SK-N-DZ (cell line): ENCODE data around the gene CCNL2. TPM values are rescaled to one million over a fixed set of nuclear protein-coding genes. Genes with fewer than 3 reads are reported as not detected.
"Not testable (repeated sequence)": the region's sequence is repeated elsewhere in the genome, so short reads cannot be mapped to it uniquely, and the experiment has no call there.

Experiments used
- DNase-seq: peaks from one replicate; pipeline ENCODE4 v3.0.0-alpha.2; 2015; ENCODE audit warnings: low spot score
- polyA plus RNA-seq, 2 experiments: library from polyadenylated mRNA; depleted of rRNA; stranded (reverse); fragments of >200 nt; gene quantifications; 2 replicates each; pipeline ENCODE4 v1.2.3, GENCODE V29; 2014

CCNL2 gene
- 114 and 186 TPM in 2 replicates for polyA plus RNA-seq (2014; cell fraction: cytosol; rRNA removed)
- polyA plus RNA-seq (2014; cell fraction: nucleus; rRNA removed) = 1,610 and 2,471 TPM in 2 replicates

DNA sequence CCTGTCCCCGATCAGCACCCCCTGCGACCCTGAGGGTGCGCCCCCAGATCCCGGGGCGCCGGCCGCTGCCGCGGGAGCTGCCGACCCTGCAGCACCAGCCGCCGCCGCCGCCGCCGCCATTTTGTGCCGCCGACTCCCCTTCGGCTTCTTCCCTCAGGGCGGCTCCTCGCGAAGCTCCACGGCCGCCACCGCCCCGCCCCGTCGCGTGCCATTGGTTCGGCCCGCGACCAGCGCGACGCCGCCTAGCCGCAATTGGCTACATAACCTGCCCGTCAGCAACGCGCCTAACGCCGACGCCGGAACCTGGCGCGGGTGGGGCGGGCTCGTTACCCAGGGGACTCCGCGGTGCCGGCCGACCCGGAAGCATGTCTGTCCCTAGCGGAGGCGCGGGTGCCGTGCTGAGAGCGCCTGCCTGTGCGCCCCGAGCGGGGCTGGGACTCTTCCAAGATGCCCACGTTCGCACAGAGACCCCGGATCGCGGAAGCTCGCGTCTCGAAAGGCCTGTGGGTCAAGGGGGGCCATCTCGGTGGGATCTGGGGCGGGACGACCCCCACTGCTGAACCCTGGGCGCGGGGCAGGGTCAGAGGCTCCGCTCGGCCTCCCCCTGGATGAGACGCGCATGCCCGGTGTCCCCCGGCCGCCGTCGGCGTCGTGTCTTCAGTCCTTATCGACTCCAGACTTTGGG is at the start of gene CCNL2:
Gene CCNL2 (minus strand): TSS at position 149 of the 685 bp plus-strand sequence. CDS start 29 bp downstream, at position 120.
- peak; percentile 95 for DNase-seq

DNA sequence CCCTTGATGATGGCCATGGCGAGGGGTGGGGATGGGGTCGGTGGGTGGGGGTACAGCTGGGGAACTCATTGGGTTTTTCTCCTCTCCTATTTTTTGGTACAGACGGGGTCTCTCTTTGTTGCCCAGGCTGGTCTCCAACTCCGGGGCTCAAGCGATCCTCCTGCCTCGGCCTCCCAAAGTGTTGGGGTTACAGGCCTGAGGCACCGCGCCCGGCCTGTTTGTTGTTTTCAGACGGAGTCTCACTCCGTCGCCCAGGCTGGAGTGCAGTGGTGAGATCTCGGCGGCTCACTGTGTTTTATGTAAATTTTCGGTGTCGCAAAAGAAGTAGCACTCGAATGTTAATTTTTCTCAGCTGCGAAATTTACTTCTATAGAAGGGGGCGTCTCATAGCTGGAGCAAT is 47.5 kb upstream of the CCNL2 start:
- not testable (repeated sequence) for DNase-seq

DNA sequence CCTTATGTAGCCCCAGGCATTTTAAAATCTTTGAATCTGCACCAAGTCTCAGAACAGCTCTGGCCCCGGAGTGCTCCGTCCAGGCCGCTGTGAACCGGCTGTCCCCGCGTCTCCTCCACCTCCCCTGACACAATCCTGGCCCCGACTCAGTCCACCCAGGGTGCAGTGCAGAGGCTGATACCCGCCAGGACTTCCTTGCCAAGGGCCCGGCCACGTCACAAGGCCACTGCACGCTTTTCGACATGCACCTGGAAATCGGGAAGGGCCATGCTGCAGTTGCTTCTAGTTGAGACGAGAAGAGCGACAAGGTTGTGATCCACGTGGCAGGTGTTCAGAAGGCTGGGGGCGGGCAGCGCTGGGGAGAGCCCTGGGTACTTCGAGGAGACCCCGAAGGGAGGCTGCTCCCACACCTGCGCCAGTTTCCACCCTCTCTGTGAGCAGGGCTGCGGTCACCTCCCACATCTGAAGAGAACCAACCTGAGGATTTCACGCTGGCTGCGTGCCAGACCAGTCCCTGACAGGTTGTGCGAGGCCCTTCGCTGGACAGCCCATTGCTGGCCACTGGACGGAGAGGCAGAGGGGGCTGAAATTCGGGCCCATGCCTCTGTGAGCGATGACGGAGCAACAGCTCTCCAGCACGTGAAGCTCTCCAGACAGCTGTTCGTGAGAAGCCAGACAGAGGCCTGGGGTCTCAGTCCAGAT is 43.1 kb upstream of the CCNL2 start:
- no peak for DNase-seq

DNA sequence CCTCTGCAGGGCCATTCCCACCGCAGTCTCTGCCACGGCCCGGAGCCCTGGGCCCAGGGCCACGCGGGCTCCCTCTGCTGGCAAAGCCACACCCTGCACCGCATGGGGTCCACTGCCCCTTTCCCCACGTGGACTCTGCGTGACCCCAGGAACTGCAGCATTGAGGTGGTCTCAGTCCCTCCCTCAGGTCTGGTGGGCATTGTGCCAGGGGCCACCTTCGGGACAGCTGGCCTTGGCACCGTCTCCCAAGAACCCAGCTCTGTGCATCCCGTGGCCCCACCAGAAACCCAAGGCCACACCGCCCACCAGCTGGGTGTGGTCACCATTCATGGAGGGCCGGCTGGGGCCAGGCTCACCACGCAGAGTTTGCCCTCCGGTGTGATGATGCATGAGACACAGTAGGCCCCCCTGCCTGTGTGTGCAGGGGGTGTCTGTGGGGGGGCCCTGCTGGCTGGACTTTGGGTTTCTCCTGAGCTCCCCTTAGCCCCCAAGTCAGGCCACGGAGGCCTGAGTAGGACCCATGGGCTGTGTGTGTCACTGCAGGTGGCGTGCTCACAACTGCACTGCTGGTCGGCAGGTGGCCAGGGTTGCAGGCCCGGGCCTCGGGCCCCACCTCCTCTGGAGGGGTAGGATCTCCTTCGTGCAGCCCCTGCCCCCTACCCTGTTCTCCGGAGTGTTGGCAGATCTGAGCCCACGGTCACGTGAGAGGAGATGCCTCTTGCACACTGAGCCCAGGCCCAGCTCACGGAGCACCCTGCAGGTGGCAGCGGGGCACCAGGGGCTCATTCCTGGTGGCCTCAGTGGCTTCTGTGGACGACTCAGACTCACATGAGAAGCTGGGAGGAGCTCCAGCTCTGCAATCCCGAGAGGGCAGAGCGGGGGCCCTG is 42.1 kb upstream of the CCNL2 start:
- DNase-seq = no peak

DNA sequence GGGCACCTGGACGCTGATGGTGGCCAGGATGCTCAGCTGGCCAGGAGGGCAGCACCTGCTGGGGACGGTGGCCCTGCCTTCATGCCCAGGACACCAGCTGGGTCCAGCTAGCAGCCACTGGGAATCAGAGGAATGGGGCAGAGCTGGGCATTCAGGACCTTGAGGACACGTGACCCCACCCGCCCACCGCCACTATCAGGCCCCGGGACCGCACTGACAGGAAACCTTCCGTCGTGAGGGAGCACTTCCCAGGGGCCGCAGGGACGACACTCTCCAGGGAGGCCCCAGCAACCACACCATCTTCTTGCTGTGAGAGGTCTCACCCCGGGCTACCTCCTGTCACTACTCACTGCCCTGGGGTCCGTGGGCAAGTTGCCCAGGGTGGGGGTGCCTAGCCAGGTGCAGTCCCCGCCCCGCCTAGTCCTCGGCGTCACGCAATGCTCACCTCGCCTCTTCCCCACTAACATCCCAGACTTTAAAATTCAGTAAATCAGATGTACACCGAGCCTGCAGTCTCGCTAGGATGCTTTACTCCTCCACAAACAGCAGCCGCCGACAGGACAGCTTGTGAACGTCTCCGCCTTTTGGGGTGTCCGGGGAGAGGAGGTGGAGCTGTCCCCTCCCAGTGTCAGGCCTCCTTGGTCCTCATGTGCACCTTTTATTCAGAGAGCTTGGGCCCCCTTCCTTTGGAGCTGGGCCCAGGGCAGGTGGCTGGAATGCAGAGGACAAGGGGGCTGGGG is 41.3 kb upstream of the CCNL2 start:
- DNase-seq = no peak

DNA sequence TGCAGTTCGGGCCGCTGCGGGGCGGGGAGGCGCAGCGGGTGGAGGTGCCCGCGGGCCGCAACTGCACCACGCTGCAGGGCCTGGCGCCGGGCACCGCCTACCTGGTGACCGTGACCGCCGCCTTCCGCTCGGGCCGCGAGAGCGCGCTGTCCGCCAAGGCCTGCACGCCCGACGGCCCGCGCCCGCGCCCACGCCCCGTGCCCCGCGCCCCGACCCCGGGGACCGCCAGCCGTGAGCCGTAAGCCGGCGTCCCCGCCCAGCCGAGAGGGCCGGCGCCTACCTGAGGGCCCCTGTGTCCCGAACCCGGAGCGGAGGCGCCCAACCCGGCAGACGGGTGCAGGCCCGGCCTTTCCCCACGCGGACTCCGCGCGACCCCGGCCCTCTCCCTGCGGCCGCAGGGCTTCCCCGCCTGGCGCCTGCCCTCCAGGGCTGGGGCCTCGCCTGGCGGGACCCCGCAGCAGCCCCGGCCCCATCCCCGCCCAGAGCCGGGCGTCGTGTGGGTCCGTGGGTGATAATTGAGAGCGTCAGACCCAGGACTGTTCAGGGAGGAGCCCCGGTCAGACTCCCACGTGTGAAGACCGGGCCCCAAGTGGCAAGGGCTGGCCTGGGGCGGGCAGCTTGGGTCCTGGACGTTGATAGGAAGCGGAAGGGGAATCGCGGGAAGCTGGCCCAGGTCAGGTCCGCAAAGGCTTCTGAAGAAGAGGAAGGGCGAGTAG is 40.6 kb upstream of the CCNL2 start:
- no peak for DNase-seq

DNA sequence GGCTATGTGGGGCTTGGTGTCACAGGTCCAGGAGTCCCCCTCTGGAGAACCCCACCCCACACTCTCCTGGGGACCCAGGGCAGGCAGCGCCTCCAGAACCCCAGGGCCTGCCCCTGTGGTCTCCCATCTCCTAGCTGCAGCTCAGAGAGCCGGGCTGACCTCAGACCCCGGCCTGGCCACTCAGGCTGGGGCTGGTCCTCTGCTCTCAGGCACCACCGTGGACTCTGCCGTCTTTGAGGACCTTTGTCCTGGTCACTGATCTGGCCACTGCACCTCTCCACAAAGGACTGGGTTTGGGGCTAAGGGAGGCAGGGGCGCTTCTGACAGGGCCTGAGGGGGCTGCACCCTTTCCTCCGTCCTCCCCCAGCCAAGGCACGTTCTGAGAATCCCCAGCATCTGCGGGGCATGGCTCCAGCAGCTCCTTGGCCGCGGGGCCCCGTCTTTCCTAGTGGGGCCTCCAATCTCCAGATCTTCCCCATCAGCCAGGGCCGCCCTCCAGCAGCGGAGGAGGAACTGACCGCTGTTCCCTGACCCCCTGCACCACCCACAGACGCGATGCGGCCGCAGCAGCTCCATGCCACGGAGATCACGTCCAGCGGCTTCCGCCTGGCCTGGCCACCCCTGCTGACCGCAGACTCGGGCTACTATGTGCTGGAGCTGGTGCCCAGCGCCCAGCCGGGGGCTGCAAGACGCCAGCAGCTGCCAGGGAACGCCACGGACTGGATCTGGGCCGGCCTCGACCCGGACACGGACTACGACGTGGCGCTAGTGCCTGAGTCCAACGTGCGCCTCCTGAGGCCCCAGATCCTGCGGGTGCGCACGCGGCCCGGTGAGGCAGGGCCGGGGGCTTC is 39.6 kb upstream of the CCNL2 start:
- DNase-seq = no peak

DNA sequence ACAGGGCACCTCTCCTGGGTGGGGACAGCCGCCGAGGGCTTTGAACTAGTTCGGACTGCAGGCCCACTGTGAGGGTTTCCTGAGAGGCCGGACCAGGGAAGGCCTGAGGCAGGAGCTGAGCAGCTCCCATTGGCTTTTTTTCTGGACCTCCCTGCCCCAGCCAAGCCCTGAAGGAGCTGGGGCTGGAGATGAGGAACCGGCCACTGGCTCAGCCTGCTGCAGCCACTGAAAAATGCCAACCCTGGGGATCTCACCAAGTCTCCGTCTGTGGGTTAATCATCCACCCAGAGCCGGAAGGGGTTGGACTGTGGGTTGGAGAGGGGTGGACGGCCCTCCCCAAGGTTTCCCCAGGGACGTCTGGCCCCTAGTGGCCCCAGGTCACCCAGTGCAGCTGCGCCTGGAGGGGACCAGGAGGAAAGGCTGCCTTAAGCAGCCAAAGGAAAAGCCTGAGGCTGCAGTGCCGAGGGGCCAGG is 38.8 kb upstream of the CCNL2 start:
- no peak for DNase-seq

DNA sequence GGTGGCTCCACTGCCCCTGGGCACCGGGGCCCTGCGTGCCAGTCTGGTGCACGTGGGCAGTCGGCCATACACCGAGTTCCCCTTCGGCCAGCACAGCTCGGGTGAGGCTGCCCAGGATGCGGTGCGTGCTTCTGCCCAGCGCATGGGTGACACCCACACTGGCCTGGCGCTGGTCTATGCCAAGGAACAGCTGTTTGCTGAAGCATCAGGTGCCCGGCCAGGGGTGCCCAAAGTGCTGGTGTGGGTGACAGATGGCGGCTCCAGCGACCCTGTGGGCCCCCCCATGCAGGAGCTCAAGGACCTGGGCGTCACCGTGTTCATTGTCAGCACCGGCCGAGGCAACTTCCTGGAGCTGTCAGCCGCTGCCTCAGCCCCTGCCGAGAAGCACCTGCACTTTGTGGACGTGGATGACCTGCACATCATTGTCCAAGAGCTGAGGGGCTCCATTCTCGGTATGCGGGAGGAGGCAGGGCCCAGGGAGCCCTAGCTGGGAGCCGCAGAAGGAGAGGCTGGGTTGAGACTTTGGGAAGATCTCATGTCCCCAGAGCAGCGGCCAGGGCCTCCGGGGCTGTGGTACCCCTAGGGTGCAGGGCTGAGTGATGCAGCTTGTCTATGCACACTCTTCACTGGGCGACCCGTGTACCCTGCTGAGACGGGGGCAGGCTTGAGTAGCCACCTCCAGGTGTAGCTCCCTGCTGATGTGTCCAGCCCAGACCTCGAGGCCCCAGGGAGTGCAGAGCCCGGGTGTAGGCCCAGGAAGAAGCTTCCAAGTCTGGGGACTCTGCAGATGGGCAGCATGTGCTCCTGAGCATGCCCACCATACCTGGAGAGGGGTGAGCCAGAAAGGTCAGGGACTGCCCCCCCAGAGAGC is 38.1 kb upstream of the CCNL2 start:
- DNase-seq = no peak

DNA sequence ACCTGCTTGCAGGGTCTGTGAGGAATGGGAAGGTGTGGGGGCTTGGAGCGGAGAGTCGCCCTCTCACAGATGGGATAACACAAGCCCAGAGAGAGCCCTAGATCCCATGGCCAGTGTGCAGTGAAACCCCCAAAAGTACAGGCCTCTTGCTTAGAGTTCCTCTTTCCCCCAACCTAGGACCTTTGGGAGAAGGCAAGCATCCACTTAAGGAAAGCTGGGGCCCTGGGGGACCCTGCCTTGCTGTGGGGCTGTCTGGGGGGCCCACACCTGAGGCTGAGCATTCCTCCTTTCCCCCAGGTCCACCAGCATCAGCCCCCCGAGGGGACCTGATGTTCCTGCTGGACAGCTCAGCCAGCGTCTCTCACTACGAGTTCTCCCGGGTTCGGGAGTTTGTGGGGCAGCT is 37.5 kb upstream of the CCNL2 start:
- no peak for DNase-seq

DNA sequence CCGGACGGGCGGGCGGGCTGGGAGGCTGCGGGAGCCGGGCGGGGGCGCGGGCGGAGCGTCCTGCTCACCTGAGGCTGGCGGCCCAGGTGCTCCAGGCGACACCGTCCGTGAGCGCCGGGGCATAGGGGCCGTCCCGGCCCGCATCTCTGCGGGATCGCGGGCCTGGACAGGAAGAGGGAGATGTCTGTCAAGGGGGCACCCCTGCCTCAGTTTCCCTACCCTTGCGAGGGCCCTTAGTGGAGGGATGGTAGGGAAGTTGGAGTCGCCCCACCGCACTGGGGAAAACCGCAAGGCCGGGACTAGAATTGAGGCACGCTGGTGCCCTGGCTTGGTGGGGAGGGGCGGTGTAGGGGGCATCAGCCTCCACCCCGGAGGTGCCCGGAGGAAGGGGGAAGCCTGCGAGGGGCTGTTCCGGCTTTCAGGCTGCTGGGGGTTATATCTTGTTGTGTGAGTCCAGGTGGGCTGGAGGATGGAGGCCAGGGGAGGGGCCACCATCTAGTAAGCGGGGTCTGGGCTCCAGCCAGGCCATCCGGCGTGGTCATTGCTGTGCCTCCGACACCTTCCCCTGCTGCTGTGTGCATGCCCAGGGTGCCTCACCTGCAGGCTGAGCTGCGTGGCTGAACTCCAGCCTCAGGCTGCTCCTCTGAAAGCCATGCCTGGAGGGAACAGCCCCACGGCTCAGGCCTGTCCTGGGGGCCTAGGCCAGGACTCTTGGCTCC is 36.9 kb upstream of the CCNL2 start:
- DNase-seq = no peak

DNA sequence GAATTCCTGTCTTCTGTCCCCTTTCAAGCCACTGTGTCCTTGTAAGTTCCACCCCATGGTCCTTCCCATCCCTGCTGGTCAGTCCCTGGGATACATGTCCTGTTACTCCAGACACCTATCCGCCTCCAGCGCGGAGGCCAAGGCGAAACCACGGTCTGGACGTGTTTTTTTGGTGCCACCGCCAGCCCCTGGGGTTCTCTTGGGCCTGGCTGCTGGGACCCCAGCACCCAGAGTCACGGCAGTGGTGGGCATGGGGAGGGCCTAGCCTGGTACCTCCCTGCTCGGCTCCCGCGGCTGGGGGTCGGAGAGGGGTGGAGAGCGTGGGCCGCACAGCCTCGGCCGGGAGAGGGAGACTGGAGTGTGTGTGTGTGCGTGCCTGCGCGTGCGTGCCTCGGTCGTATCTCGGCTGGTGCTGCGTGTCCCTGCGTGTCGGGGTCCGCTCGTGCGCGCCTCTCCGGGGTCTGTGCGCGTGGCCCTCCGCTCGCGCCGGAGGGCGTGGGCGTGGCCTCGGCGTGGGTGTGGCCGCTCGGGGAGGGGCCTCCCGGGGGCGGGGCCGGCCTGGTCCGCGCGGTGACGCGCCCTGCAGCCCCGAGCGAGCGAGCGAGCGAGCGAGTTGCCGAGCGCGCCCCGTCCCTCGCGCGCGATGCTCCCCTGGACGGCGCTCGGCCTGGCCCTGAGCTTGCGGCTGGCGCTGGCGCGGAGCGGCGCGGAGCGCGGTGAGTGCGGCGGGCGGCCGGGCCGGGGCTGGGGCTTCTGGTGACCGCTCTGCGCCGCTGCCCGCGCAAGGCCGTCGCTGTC is 36.2 kb upstream of the CCNL2 start, which contains the start of gene VWA1:
Gene VWA1 (plus strand): TSS at position 585 of the 798 bp plus-strand sequence. CDS start 59 bp downstream, at position 644.
- DNase-seq = no peak

DNA sequence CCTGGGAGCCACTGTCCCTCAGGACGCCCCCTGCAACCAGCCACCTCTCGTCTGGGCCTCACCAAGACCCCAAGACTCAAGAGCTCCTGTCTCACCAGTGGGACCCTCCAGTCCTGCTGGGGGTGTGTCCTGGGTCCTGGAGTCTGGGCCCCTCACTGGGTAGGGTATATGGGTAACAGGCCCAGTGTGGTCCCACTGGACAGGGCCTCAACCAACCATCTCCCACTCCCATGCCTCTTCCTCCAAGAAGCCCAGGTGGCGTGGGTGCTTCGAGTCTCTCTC is 35.6 kb upstream of the CCNL2 start:
- no peak for DNase-seq

DNA sequence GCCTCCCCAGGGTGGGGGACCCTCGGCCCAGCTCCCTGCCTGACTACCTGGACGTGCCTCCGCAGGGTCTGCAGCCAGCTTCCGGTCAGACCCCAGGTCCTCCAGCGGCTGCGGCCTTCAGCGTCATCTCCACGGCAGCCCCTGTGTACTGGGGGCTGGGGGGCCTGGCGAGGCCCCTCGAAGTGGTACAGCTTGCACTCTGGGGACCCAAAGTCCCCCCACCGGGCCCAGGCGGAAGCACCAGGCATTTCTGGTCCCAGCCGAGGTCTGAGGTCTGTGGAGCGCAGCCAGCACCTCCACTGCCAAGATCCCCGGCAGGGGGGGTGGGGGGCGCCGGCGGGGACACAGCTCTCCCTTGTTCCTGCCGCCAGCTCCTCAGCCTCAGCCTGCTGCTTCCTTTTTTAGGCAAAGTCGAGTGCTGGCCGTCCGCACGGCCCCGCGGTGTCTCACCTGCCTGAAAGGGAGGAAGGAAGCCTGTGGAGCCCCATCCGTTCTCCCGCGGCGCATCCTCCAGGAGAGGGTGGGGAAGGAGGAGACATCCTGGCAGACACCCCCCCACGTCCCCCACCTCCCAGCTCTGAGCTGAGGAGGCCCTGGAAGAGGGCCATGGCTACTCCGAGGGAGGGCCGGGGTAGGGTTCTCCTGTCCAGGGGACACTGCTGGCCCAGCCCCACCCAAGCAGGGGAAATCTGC is 35.1 kb upstream of the CCNL2 start:
- DNase-seq = no peak

DNA sequence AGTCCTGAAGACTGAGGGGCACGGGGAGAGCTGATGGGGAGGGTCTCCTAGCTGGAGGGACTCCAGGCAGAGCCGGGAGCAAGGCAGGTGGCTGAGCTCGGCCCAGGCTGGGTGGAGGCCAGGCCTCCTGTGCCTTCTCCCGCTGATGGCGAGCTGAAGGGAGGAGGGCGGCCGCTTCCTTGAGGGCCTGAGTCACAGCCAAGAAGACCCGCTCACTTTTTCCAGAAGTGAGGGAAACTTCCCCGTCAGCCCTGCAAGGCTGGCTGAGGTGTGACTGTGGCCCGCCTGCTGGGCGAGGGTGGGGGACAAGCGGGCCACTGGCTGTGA is 34.6 kb upstream of the CCNL2 start:
- DNase-seq = no peak

DNA sequence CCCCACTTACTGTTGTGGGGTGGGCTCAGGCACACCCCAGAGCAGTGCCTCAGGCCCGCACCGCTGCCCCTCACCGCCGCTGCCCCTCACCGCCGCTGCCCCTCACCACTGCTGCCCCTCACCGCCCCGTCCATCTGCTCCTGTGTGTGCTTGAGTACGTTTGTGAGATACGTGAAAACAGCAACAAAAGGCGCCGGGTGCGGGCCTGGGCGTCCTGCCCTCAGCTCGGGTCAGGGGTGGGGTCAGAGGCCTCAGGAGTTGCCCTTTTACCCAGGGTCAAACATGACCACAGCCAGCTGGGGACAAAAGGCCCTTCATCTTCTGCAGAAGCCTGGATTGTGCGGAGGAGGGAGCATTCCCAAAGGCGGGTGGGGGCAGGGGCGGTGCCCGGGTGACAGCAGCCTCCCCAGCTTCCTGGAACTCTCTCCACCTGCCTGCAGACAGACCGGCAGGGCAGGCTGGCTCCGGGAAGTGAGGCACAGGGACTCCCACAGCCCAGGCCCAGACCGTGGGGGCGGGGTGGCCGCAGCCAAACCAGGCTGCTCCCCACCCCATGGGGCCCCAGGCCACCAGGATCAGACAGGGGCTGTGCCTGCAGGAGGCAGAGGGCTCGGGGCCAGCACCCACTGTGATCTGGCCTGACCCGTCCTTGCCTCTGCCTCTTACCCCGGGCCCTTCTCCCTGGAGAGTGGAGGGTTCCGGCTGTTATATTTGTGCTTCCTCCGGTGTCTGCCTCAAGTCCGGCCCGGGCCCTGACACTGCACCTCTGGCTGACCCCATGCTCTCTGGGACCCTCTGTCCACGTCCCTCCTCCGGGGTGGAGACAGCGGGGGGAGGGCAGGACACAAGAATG is 34.0 kb upstream of the CCNL2 start:
- no peak for DNase-seq
